ENCODE data around the gene PLD1. TPM values are rescaled to one million over a fixed set of nuclear protein-coding genes. Genes with fewer than 3 reads are reported as not detected.

Gene PLD1
- total and polyA plus RNA-seq, 10 of the 15 experiments (the other 5 are each of a cell fraction or from before 2014, with no cell fraction given), result 2.9 to 108 (median 3.6) TPM

- TF ChIP-seq POLR2AphosphoS5 (IDR thresholded peaks at IDR 0.05; ENCODE audit: low read length) (no peak), NRF1 (conservative IDR thresholded peaks at IDR 0.05; ENCODE audit: low read depth, low read length) (no peak), KAT2A (conservative IDR thresholded peaks at IDR 0.05; ENCODE audit: control insufficient read depth, low read depth, low read length) (no peak), SUZ12 (IDR thresholded peaks at IDR 0.05; ENCODE audit: unreplicated experiment) (no peak), KLF5 (IDR thresholded peaks at IDR 0.05; ENCODE audit: partially characterized antibody) (no peak), ZNF24 (IDR thresholded peaks at IDR 0.05) (no peak), ZNF592 (IDR thresholded peaks at IDR 0.05) (no peak)
- TF ChIP-seq, protein P1, sequence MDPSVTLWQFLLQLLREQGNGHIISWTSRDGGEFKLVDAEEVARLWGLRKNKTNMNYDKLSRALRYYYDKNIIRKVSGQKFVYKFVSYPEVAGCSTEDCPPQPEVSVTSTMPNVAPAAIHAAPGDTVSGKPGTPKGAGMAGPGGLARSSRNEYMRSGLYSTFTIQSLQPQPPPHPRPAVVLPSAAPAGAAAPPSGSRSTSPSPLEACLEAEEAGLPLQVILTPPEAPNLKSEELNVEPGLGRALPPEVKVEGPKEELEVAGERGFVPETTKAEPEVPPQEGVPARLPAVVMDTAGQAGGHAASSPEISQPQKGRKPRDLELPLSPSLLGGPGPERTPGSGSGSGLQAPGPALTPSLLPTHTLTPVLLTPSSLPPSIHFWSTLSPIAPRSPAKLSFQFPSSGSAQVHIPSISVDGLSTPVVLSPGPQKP (IDR thresholded peaks at IDR 0.05; ENCODE audit: low read depth, low read length), result no peak
- TF ChIP-seq, protein P2, sequence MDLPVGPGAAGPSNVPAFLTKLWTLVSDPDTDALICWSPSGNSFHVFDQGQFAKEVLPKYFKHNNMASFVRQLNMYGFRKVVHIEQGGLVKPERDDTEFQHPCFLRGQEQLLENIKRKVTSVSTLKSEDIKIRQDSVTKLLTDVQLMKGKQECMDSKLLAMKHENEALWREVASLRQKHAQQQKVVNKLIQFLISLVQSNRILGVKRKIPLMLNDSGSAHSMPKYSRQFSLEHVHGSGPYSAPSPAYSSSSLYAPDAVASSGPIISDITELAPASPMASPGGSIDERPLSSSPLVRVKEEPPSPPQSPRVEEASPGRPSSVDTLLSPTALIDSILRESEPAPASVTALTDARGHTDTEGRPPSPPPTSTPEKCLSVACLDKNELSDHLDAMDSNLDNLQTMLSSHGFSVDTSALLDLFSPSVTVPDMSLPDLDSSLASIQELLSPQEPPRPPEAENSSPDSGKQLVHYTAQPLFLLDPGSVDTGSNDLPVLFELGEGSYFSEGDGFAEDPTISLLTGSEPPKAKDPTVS (IDR thresholded peaks at IDR 0.05; ENCODE audit: low read depth, low read length), result no peak
- TF ChIP-seq, protein P3, sequence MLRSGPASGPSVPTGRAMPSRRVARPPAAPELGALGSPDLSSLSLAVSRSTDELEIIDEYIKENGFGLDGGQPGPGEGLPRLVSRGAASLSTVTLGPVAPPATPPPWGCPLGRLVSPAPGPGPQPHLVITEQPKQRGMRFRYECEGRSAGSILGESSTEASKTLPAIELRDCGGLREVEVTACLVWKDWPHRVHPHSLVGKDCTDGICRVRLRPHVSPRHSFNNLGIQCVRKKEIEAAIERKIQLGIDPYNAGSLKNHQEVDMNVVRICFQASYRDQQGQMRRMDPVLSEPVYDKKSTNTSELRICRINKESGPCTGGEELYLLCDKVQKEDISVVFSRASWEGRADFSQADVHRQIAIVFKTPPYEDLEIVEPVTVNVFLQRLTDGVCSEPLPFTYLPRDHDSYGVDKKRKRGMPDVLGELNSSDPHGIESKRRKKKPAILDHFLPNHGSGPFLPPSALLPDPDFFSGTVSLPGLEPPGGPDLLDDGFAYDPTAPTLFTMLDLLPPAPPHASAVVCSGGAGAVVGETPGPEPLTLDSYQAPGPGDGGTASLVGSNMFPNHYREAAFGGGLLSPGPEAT (IDR thresholded peaks at IDR 0.05; ENCODE audit: low read depth), result 0 out of 2 replicates have a peak, but pooled peaks have one; percentile 36
Measured at GRCh38 chr3:171690281-171690680, 120.0 kb downstream of the PLD1 start (continued).

Measured in GM12878 (cell line).